ENCODE data around the gene RAB21. TPM values are rescaled to one million over a fixed set of nuclear protein-coding genes. Genes with fewer than 3 reads are reported as not detected.

Gene RAB21
- total RNA-seq, 1 donor = 37.5 TPM

- no peak overlapping the region for H3K4me3 ChIP-seq (ENCODE audit: low read depth, low read length)
- DNase-seq (ENCODE audit: low read depth) = no peak
- TF ChIP-seq CTCF (IDR thresholded peaks at IDR 0.05; ENCODE audit: insufficient read depth, low read length) = no peak
These were observed 18.1 kb downstream of the RAB21 start for GRCh38 chr12:71772735-71773134.

GRCh38 chr12:71780237-71780822, 25.7 kb downstream of the RAB21 start:
- peak; percentile 75 for TF ChIP-seq CTCF (IDR thresholded peaks at IDR 0.05; ENCODE audit: insufficient read depth, low read length)
- peak; percentile 63 for DNase-seq (ENCODE audit: low read depth)
- no peak overlapping the region for H3K4me3 ChIP-seq (ENCODE audit: low read depth, low read length)

- no peak for TF ChIP-seq CTCF (IDR thresholded peaks at IDR 0.05; ENCODE audit: insufficient read depth, low read length)
- DNase-seq (ENCODE audit: low read depth) = no peak
- no peak overlapping the region for H3K4me3 ChIP-seq (ENCODE audit: low read depth, low read length)
These were observed 27.4 kb downstream of the RAB21 start for GRCh38 chr12:71782017-71782416.

GRCh38 chr12:71786829-71787228, 32.2 kb downstream of the RAB21 start:
- no peak overlapping the region for H3K4me3 ChIP-seq (ENCODE audit: low read depth, low read length)
- TF ChIP-seq CTCF (IDR thresholded peaks at IDR 0.05; ENCODE audit: insufficient read depth, low read length) = no peak
- DNase-seq (ENCODE audit: low read depth) = no peak

- no peak for TF ChIP-seq CTCF (IDR thresholded peaks at IDR 0.05; ENCODE audit: insufficient read depth, low read length)
- no peak for DNase-seq (ENCODE audit: low read depth)
- H3K4me3 ChIP-seq (ENCODE audit: low read depth, low read length) = no peak overlapping the region
These were observed 32.9 kb downstream of the RAB21 start for GRCh38 chr12:71787580-71787979.

- TF ChIP-seq CTCF (IDR thresholded peaks at IDR 0.05; ENCODE audit: insufficient read depth, low read length) = no peak
- no peak for DNase-seq (ENCODE audit: low read depth)
- no peak overlapping the region for H3K4me3 ChIP-seq (ENCODE audit: low read depth, low read length)
These were observed 35.7 kb downstream of the RAB21 start for GRCh38 chr12:71790331-71790730.

All from fibroblast of the aortic adventitia (primary cell).